HUES64 (cell line): ENCODE measurements around the gene MYO1F.
"Not testable (repeated sequence)": the region's sequence is repeated elsewhere in the genome, so short reads cannot be mapped to it uniquely, and the experiment has no call there.

Experiments
- H3K27ac ChIP-seq: 2 replicates; pipeline ENCODE4 v1.7.0; 2013; ENCODE audit warnings: low read depth, low read length, inconsistent platforms
- H3K27me3 ChIP-seq: 2 replicates; pipeline ENCODE4 v1.6.1; 2013; ENCODE audit warnings: mild to moderate bottlenecking, low read length; ENCODE audit not compliant: insufficient read depth
- H3K36me3 ChIP-seq: 2 replicates; pipeline ENCODE4 v1.6.1; 2013; ENCODE audit warnings: mild to moderate bottlenecking, low read length; ENCODE audit not compliant: insufficient read depth
- H3K4me1 ChIP-seq: 2 replicates; pipeline ENCODE4 v1.6.1; 2013; ENCODE audit warnings: mild to moderate bottlenecking, low read length, moderate library complexity; ENCODE audit not compliant: insufficient read depth
- H3K4me3 ChIP-seq: 2 replicates; pipeline ENCODE4 v1.5.1; 2013; ENCODE audit warnings: mild to moderate bottlenecking, low read length, moderate library complexity
- H3K9ac ChIP-seq: 2 replicates; pipeline ENCODE4 v1.6.1; 2013; ENCODE audit warnings: mild to moderate bottlenecking, low read depth, low read length
- H3K9me3 ChIP-seq: 2 replicates; pipeline ENCODE4 v1.6.1; 2013; ENCODE audit warnings: low read depth, low read length; ENCODE audit not compliant: insufficient read depth
- whole genome bisulfite sequencing: fragments of 150-250, 120-280 bp; methylation state at CpG from one replicate; pipeline ENCODE4 v1.1.7; 2013; ENCODE audit warnings: missing lambda C conversion rate; 5-methylcytosine and 5-hydroxymethylcytosine counted together

The MYO1F gene

GRCh38 chr19:8578642-8579265 is 1.5 kb upstream of the MYO1F start:
- no peaks in the 10 kb centered on the region for H3K27me3 ChIP-seq
- H3K27ac ChIP-seq, result no peak overlapping the region
- peaks cover 8% of the 10 kb centered on the region; the same call in 1 of the 2 replicates for H3K4me1 ChIP-seq
- WGBS, result 41% methylated on average over 17 of the region's 17 CpGs
- no peaks in the 10 kb centered on the region for H3K36me3 ChIP-seq
- H3K4me3 ChIP-seq, result no peak overlapping the region
- H3K9me3 ChIP-seq, result no peaks in the 10 kb centered on the region
- H3K9ac ChIP-seq, result no peak overlapping the region

DNA sequence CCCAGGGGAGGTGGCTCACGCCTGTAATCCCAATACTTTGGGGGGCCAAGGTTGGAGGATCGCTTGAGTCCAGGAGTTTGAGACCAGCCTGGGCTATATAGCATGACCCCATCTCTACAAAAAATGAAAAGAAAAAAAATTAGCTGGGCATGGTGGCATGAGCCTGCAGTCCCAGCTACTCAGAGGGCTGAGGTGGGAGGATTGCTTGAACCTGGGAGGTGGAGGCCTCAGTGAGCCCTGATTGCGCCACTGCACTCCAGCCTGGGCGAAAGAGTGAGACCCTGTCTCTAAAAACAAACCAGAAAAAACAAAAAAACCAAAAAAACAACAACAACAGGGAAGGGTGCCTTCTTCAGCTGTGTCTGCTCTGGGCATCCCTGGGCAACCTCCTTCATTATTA is 499 bp upstream of the MYO1F start:
- WGBS, result 93% methylated on average over 4 of the region's 4 CpGs

GRCh38 chr19:8576273-8576993 is 809 bp downstream of the MYO1F start:
- Histone ChIP-seq H3K27ac (no peak overlapping the region), H3K4me3 (no peak overlapping the region), H3K27me3 (no peaks in the 10 kb centered on the region), H3K9ac (no peak overlapping the region), H3K36me3 (no peaks in the 10 kb centered on the region), H3K4me1 (peaks cover 8% of the 10 kb centered on the region; the same call in 1 of the 2 replicates), H3K9me3 (no peaks in the 10 kb centered on the region)
- WGBS, result 92% methylated on average over 19 of the region's 19 CpGs

More for the DNA sequence above, 499 bp upstream of the MYO1F start:
- Histone ChIP-seq H3K27me3 (no peaks in the 10 kb centered on the region), H3K9ac (no peak overlapping the region), H3K36me3 (no peaks in the 10 kb centered on the region), H3K4me3 (no peak overlapping the region), H3K4me1 (peaks cover 8% of the 10 kb centered on the region; the same call in 1 of the 2 replicates), H3K9me3 (no peaks in the 10 kb centered on the region), H3K27ac (no peak overlapping the region)

DNA sequence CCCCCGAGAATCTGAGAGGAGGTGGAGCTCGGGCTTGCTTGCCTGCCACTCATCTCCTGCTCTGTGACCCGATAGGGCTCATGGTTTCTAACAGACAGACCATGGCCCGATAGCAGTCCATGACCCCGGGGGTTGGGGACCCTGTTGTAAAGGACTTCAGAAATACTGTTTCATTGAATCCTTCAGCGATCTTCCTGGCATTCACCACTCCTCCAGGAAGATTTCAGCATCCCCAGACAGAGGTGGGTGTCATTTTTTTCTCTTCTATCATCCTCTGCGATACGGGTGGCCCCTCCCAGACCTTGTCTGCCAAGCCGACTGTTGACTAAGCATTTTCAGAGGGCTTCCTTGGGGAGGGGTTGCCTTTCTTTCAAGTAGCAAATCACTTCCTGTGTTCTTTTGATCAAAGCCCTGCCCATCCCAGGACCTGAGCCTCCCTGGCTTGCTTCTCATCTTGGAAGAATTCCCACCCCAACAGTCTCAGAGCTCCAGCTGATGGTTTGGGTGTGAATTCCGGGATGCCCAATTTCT is 1.7 kb downstream of the MYO1F start:
- peak overlapping the region; percentile 16; the same call in 1 of the 2 replicates for H3K4me3 ChIP-seq
- 0 out of 2 replicates have a peak overlapping the region, but pooled peaks have one; percentile 3 for H3K9ac ChIP-seq
- no peaks in the 10 kb centered on the region for H3K27me3 ChIP-seq
- no peak overlapping the region for H3K27ac ChIP-seq
- peaks cover 8% of the 10 kb centered on the region; the same call in 1 of the 2 replicates for H3K4me1 ChIP-seq
- H3K9me3 ChIP-seq, result no peaks in the 10 kb centered on the region
- 39% methylated on average over 10 of the region's 10 CpGs for WGBS
- no peaks in the 10 kb centered on the region for H3K36me3 ChIP-seq

DNA sequence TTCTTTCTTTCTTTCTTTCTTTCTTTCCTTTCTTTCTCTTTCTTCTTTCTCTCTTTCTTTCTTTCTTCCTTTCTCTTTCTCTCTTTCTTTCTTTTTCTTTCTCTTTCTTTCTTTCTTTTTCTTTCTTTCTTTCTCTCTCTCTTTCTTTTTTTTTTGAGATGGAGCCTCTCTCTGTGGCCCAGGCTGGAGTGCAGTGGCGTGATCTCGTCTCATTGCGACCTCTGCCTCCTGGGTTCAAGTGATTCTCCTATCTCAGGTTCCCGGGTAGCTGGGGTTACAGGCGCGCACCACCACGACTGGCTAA is 2.7 kb downstream of the MYO1F start:
- H3K9me3 ChIP-seq, H3K4me3 ChIP-seq, H3K9ac ChIP-seq, H3K36me3 ChIP-seq, H3K27me3 ChIP-seq, H3K27ac ChIP-seq, H3K4me1 ChIP-seq: not testable (repeated sequence)
- WGBS, result 98% methylated on average over 7 of the region's 7 CpGs

DNA sequence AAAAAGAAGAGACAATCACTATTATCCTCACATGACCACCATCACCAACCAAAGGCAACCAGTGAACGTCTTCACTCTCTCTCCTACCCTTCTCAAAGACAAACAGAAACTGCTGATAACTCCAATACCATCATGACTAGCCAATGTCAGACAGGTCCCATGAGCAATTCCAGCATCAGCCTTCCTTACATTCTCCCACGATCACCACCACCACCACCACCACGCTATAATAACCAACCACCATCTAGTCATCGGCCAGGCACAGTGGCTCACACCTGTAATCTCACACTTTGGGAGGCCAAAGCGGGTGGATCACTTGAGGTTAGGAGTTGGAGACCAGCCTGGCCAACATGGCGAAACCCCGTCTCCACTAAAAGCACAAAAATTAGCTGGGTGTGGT is 3.9 kb downstream of the MYO1F start:
- Histone ChIP-seq H3K9ac (no peak overlapping the region), H3K4me1 (peaks cover 8% of the 10 kb centered on the region; the same call in 1 of the 2 replicates), H3K27ac (no peak overlapping the region), H3K9me3 (no peaks in the 10 kb centered on the region), H3K27me3 (no peaks in the 10 kb centered on the region), H3K4me3 (no peak overlapping the region), H3K36me3 (no peaks in the 10 kb centered on the region)
- WGBS, result 95% methylated on average over 7 of the region's 7 CpGs

GRCh38 chr19:8571006-8571411 is 6.2 kb downstream of the MYO1F start:
- Histone ChIP-seq H3K9me3 (no peaks in the 10 kb centered on the region), H3K9ac (no peak overlapping the region), H3K4me1 (peaks cover 8% of the 10 kb centered on the region; the same call in 1 of the 2 replicates), H3K4me3 (no peak overlapping the region), H3K27me3 (no peaks in the 10 kb centered on the region), H3K36me3 (no peaks in the 10 kb centered on the region), H3K27ac (no peak overlapping the region)
- 71% methylated on average over 5 of the region's 5 CpGs for WGBS

DNA sequence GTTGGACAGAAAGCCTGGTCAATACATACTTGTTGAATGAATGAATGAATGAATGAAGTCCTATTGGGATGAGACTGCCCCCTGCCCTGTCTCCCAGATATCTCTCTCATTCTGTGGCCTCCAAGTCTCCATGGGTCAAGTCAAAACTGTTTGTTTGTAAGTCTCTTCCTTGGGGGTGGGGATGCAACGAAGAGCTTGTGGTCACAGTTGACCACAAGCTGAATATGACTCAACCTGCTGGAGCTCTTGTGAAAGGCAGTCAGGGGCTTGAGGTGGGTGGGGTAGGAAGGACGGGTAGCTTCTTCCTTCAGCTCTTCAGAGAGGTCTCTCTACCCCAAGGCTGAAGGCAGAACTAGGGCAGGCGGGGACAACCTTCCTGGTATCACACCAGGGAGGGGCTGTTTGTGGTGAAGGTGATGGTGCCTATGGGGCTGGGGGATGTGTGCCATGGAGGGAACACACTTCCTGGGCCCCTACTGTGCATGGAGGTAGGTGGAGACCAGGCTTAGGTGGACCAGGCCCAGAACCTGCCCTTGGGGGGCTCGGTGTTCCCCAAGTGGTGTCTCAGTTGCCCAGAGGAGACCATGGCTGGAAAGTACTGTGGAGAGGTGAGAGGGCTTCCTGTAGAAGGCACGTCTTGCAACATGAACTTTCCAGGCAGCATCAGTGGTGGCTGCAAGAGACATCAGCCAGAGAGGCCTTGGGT is 8.0 kb downstream of the MYO1F start:
- Histone ChIP-seq H3K9ac (no peak overlapping the region), H3K27ac (no peak overlapping the region), H3K36me3 (no peaks in the 10 kb centered on the region), H3K4me3 (no peak overlapping the region), H3K9me3 (no peaks in the 10 kb centered on the region), H3K4me1 (no peaks in the 10 kb centered on the region), H3K27me3 (no peaks in the 10 kb centered on the region)
- WGBS, result 76% methylated on average over 5 of the region's 5 CpGs

DNA sequence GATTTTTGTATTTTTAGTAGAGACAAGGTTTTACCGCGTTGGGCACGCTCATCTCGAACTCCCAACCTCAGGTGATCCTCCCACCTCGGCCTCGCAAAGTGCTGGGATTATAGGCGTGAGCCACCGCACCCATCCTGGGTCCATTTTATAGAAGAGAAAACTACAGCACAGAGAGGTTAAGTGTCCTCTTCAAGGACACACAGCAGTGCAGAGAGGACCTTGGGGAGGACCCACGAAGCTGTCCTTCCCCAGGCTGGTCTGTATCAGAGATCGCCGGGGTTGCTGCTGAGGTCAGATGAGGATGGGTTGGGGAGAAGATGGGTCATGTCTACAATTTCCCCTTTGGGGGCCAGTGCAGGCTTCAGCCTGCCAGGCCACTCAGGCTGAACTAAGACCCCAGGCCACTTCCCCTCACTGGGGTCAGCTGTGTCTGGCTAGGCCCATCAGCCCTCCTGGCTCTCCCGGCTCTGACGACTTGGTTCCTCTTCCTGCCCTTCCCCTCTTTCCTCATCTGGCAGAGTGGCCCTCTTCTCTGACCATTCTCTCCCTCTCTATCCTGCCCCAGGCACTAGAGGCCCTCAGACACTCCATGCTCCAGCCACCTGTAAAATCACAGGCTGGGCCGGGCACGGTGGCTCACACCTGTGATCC is 9.6 kb downstream of the MYO1F start:
- H3K36me3 ChIP-seq, result no peaks in the 10 kb centered on the region
- H3K4me1 ChIP-seq, result no peaks in the 10 kb centered on the region
- H3K4me3 ChIP-seq, result no peak overlapping the region
- 94% methylated on average over 15 of the region's 15 CpGs for WGBS
- H3K27me3 ChIP-seq, result no peaks in the 10 kb centered on the region
- H3K27ac ChIP-seq, result no peak overlapping the region
- no peaks in the 10 kb centered on the region for H3K9me3 ChIP-seq
- H3K9ac ChIP-seq, result no peak overlapping the region

DNA sequence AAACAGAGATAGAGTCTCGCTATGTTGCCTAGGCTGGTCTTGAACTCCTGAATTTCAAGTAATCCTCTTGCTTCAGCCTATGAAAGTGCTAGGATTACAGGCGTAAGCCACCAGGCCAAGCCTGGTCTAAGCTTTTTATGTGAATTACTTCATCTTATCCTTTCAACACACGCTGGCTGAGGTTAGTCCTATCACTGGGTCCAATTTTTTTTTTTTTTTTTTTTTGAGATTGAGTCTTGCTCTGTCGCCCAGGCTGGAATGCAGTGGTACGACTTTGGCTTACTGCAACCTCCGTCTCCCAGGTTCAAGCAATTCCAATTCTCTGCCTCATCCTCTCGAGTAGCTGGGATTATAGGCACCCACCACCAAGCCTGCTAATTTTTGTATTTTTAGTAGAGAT is 10.4 kb downstream of the MYO1F start:
- no peak overlapping the region for H3K4me3 ChIP-seq
- no peaks in the 10 kb centered on the region for H3K36me3 ChIP-seq
- no peak overlapping the region for H3K27ac ChIP-seq
- no peaks in the 10 kb centered on the region for H3K27me3 ChIP-seq
- no peak overlapping the region for H3K9ac ChIP-seq
- H3K9me3 ChIP-seq, result no peaks in the 10 kb centered on the region
- no peaks in the 10 kb centered on the region for H3K4me1 ChIP-seq
- WGBS, result 91% methylated on average over 7 of the region's 7 CpGs

DNA sequence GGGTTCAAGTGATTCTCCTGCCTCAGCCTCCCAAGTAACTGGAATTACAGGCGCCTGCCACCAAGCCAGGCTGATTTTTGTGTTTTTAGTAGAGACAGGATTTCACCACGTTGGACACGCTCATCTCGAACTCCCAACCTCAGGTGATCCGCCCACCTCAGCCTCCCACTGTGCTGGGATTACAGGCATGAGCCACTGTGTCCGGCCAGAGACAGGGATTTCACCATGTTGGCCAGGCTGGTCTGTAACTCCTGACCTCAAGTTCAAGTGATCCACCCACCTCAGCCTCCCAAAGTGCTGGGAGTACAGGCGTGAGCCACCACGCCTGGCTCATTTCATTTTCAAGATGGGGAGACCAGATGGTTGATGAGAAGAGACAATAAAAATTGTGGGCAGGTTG is 12.4 kb downstream of the MYO1F start:
- not testable (repeated sequence) for H3K9me3 ChIP-seq, H3K4me1 ChIP-seq, H3K27ac ChIP-seq, H3K4me3 ChIP-seq, H3K27me3 ChIP-seq, H3K36me3 ChIP-seq, H3K9ac ChIP-seq
- WGBS, result 88% methylated on average over 8 of the region's 8 CpGs
